ENCODE data around the gene SLC45A2. TPM values are rescaled to one million over a fixed set of nuclear protein-coding genes. Genes with fewer than 3 reads are reported as not detected.

Gene SLC45A2
- total and polyA plus RNA-seq, 9 of the 15 experiments (the other 6 are each of a cell fraction or from before 2014, with no cell fraction given), result 0.03 to 0.29 (median 0.14) TPM; not detected in 4

GRCh38 chr5:34016750-34017149, 32.3 kb upstream of the SLC45A2 start (continued):
- no peak for TF ChIP-seq ZBTB40 (IDR thresholded peaks at IDR 0.05)
- TF ChIP-seq ZBTB40 (CRISPR knock-in tag; IDR thresholded peaks at IDR 0.05), result no peak

All from K562 (cell line).